Activated CD4-positive, alpha-beta T cell treated with anti-CD3 and anti-CD28 coated beads for 48 hours (primary cell): Measurements from ENCODE around the gene DMRTB1.

Source experiments
- DNase-seq: peaks from one replicate; pipeline ENCODE4 v3.0.0-alpha.2; 2020

The DMRTB1 gene

DNA sequence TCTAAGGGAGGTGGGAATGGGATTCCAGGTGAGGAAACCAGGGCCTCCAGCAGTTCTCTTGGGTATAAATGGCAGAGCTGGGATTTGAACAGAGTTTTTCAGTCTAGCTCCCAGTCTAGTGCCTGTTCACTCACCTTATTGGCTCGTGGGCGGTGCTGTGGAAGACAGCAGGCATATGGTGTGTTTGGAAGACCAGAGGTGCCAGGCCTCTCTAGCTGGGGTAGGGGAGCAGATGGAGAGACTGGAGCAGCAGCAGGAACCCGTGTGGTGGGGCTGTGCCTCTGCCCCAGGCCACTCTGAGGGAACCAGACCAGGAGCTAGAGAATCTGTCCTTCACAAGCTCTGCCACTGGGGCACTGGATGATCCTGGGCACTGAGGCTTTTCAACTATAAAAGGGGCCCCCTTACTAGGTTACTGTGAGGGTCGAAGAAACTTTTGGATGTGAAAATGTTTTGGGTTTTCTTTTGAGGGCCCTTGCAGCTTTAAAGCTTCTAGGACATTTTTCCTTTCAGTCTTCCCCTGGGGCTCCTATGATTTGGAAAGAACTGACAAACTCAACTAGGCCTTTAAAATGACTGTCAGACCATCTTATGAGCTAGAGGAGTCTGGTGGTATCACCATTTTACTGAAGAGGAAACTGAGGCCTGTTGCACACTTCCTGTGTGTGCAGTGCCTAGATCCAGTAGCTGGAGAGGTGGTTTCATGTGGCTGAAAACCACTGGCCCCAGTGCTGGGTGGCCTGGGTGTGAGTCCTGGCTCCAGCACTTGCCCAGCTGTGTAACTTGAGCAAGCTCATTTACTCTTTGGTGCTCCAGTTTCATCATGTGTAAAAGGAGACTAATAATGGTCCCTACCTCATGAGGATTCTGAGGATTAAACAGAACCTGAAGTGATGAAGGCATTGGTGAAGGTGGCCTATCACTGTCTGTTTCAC is 6.1 kb downstream of the DMRTB1 start:
- no peak for DNase-seq

DNA sequence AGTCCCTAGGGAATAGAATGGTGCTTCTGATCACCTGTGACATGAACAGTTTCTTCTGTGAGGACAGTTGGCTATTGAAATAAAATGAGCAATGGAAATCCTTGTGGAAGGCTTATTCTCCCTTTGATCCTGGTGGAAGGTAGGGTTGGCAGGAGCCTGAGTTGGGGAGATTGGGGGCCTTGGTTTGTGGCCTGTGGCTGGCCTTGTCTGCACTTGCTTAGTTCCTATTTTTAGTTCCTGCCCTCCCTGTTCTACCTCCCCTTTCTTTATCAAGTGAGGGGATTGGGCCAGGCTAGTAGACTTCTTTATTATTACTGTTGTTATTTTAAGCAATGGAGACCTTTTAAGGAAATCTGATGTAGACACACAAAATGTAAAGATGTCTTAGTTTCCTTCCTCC is 8.2 kb downstream of the DMRTB1 start:
- DNase-seq, result no peak

DNA sequence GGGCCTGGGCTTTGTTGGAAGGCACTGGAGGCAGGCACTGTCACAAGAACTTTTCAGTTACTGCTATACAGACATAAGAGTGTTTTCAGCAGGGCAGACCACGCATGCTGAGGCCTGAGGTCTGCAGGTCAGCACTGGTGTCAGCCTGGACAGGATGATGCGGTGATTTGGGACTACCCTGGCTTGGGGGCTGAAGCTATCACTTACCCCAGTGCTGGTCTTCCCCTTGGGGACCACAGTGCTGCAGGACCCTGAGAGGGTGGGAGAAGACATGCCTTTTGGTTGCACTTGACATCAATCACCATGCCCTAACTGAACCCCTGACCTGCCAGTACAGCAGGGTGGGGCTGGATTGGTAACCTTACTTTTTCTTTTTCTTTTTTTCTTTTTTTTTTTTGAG is 9.2 kb downstream of the DMRTB1 start:
- DNase-seq, result no peak

DNA sequence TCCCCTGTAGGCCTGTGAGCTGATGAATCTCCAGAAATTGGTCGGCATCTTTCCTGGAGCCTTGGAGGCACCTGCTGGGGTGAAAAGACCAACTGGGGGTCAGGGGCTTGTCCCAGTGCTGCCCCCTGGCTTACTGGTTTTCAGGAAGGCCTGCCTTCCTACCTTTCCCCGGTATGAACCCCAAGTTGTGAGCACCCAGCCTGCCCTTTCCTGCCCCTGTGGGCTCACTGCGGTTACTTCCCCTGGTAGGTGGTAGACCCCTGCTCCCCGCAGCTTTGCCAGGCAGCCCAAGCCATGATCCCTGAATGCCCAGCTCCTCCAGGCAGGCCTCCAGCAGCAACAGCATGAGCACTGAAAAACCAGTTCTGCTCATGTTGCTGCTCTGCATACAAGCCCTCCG is 10.2 kb downstream of the DMRTB1 start:
- no peak for DNase-seq

DNA sequence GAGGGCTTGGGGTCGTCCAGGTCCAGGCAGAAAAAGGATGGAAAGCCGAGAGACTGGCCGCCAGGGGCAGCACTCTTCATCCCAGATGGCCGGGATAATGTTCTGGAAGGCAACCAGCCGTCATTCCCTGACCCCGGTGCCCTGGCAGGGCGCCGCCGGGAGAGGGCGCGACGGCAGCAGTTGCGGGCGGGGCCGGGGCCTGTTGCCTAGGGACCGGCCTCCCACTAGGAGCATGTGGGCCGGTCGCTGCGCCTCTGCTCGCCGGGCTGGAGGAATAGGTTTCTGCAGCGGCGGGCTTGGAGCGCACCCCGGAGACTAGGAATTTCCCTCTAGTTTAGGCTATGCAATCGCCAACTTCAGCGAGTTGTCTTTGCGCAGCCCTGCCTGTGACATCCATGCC is 11.0 kb downstream of the DMRTB1 start:
- no peak for DNase-seq

DNA sequence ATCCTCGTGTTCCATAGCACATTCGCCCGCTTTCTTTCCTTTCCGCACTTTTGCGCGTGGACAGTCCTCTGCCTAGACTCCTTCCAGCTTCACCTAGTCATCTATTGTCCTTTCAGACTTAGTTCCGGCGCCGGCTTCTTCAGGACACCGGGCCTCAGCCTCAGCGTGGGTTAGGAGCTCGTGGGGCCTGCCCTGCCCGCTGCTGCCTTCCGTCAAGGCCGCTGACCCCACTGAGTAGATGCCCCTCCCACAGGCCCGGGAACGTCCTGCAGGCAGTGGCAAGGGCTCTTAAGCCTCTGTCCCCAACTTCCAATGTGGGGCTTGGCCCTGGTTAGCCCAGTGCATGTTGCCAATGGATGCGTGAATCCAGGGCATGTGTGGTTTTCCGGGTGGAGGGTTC is 11.4 kb downstream of the DMRTB1 start:
- no peak for DNase-seq

DNA sequence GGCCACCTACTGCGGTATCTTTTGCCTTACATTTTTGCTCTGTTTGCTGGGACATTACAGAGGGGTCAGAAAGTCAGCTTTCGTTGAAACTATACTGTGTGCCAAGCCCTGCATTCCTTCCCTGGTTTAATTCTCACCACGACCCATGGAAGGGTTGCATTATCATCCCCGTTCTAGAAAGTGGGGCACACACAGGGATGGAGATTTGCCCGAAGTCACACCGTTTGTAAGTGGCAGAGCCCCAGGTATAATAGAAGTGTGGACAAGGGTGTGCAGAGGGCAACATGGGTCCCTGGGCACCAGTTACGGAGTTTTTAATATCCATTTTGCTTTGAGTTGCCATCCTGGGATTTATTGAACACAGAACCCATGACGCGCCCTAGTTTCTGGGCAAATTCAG is 11.8 kb downstream of the DMRTB1 start:
- DNase-seq, result no peak

DNA sequence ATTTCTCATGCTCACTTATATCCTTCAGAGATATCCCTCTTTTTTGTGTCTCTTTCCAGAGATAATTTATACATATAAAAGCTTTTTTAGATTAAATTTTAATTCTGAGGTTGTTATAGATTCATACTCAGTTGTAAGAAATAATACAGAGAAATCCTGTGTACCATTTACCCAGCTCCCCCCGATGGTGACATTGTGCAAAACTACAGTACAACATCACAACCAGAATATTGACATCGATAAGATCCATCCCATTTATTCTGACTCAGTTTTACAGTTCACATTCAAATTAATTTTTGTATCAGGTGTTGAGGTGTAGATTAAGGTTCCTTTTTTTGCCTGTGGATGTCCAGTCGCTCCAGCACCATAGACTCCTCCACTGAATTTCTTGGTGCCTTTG is 14.3 kb downstream of the DMRTB1 start:
- DNase-seq, result no peak

DNA sequence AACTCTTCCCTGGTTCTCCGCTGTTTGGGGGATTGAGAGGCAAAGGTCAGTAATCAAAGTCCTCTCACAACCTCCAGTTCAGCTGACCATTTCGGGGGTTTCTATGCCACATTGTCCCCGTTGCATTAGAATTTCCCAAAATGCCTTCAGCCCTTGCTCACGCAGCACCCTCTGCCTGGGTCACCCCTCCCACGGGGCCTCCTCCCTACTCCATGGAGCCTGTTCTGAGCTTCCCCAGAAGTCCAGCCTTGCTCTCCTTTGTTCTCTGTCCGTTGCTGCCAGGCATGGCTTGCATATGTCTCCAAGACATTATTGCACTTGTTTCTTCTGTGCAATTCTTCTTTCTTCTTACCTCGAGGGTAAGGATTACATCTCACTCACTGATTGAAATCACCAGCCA is 16.5 kb downstream of the DMRTB1 start:
- no peak for DNase-seq

DNA sequence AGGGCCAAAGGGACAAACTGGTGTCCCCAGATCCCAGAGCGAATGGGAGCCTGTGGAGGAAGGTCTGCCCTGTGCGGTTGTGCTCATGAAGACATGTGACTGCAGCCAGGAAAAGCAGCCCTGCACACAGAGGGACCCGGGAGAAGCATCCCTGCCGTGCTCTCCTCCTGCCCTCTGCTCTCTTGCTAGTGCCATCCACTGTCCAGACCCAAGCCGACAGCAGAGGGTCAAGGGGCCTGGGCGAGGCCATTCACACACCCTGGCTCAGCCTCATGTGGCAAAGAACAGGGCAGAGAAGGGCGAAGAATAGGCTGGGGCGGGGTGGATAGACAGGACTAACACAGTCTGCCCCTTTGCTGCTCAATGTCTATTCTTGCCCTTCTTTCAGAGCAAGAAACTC is 17.4 kb downstream of the DMRTB1 start:
- DNase-seq, result no peak

DNA sequence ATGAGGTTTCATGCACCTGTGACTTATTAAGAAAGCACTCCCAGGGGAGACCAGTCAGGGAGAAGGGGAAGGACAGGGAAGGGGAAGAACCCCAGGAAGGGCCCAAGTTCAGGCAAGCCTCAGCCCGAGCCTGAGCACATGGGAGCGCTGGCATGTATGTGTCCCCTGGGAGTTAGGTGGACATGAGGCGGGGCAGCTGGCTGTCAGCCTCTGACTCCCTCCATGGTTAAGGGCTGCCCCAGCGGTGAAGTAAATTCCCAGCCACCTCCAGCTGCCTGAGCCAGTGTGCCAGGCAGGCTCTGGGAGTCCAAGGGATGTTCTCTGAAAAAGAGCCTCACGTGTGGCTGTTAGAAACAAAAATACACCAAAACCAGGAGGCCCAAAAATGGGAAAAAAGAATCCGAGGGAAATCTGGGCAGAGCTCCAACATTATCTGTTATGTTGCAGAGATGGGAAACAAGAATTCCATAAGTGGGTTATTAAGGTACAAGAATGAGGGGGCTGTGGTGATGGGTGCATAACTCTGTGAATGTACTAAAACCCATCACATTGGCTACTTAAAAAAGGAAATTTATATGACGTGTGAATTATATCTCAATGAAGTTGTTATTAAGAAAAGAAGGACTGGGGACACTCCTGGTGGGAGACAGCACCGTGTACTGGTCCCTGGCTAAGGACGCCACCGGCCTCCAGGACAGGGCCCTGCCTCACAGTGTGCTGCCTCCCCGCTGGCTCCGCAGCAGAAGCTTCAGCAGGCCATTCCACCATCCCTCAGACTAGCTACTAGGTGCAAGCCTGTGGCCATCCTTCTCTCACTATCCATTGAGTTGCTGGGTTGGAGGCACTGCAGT is 18.7 kb downstream of the DMRTB1 start:
- no peak for DNase-seq

DNA sequence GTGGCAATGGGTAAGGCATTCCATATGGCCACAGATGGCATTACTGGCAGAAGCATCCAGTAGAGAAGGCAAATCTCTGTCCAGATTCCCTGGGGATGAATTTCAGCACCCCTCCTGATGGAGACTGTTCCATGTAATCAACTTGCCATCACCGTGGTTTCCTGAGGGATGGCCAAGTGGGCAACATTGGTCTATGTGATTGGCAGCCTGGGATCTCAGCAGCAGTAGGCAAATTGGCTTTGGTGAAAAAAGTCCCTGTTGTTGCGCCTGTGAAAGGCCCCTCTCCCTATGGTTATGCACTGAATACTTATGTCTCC is 19.3 kb downstream of the DMRTB1 start:
- DNase-seq, result no peak

DNA sequence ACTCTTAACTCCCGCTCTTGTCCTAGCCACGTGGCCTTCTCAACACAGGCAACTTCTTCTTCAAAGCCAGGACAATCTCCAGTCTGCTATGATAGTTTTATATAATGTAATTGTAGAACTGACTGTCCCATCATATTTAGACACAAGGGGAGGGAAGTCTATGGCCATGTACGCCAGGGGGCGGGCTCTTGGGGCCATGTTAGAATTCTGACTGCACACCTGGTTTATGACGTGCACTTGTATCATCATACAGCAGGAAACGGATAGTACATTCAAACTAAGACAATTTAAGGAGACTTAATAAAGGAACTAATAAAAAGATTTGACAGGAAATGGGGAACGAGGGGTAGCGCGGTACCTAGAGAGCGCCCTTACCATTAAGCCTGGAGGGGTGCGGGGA is 21.5 kb downstream of the DMRTB1 start:
- no peak for DNase-seq

DNA sequence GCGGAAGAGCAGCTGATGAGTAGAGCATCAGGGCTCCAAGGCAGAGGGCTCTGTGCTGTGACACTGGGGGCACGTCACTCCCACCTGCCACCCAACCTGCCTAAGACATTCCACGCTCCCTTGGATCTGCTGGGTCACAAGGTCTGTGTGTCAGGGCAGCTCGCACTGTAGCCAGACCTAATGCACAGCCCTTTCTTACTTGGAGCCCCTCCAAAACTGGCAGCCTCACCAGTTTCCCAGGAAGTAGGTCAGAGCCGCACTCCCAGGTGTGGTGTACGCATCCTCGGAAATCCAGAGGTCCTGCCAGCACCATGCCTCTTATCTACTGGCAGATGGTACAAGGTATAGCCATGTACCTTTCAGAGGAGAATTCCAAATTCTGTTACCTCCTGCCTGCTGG is 22.3 kb downstream of the DMRTB1 start:
- no peak for DNase-seq

DNA sequence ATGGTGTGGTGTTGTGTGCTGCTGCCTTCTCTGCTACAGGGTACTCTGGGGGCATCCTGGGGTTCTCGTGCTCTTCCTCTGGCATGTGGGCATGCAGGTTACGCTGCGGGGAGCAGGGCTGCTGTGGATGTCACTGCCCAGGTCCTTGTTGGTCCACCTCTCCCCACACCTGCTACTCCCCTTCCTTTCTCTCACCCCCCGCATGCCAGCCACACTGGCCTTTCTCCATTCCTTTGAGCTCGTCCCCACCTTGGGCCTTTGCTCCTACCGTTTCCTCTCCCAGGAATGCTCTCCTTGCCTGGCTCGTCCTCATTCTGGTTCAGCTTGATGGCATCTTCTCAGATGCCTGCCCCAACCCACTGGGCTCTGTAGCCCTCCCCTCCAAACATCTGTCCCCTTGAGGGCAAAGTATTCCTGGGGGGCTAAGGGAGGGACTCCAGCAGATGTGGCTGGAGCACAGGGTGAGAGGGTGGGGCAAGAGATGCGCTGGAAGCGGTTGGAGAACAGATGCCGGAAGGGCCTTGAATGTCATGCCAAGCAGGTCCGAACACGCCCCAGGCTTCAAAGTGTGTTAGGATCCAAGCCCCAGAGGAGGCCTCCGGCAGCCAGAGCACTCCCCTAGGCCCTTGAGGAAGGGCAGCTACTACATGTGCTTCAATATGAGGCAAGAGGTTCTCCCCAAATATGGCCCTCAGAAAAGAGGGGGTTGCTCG is 23.4 kb downstream of the DMRTB1 start:
- DNase-seq, result no peak

DNA sequence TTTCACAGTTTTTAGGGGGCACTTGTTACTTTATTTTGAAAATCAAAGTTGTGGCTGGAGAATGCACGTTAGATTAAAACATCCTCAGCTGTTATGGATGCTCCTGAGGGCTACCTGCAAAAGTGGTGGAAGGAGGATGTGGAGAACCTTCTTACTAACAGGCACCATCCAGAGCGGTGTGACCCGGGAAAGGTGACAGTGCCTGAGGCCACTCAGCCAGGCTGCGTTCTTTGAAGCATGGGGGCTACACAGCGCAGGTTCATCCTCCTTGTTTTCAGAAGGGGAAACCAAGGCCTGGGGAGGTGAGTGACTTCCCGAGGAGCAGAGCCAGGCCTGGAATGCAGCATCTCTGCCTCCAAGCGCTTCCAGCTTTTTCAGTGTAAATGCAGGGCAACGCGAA is 24.0 kb downstream of the DMRTB1 start:
- no peak for DNase-seq

DNA sequence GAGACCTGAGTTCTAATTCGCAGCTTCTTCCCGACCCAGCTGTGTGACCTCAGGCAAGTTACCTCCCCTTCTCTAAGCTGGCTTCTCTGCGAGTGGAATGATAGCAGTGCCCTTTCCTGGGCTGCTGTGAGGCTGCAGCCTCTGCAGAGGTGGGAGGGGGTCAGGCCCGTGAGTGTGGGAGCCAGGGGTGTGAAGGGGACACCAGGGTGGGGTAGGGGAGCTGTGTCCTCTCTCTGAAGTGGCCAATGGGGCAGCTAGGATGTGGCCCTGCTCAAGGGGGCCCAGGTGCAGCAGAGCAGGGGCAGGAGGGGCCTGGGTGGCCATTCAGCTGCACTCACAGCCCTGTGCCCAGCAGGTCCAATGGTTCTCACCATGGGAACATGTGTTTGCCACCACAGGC is 24.5 kb downstream of the DMRTB1 start:
- no peak for DNase-seq

DNA sequence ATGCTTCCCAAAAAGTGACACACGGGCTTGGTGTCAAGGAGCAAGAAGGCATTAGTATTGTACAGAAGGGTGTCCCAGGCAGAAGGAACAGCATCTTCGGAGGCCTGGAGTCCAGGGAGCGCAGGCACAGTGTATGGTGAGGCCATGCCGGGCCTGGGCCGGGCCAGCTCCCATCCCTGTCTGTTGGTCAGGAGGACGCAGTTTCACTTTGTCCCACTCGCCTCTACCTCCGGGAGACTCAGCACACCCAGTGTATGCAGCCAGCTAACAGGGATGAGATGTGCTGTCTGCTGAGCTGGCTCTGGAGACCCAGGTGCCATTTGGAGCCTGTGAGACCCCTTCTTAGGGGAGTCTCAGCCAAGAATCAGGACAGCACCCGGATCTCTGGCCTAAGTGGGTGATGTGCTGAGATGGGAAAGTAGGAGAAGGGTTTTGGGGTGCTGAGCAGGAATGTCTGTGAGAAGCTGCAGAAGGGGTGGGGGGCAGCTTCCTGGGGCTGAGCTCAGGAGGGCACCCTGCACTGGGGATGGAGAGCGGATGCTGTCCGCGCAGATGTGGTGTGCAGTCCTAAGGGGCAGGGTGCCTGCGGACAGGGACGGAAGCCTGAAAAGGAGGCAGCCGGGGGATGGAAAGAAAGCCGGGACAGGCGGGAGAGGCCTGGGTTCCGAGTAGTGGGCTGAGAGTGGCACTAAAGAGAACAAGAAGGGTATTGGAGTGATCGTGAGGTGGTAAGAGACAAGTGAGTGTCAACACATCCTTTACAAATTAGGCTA is 25.7 kb downstream of the DMRTB1 start:
- no peak for DNase-seq

DNA sequence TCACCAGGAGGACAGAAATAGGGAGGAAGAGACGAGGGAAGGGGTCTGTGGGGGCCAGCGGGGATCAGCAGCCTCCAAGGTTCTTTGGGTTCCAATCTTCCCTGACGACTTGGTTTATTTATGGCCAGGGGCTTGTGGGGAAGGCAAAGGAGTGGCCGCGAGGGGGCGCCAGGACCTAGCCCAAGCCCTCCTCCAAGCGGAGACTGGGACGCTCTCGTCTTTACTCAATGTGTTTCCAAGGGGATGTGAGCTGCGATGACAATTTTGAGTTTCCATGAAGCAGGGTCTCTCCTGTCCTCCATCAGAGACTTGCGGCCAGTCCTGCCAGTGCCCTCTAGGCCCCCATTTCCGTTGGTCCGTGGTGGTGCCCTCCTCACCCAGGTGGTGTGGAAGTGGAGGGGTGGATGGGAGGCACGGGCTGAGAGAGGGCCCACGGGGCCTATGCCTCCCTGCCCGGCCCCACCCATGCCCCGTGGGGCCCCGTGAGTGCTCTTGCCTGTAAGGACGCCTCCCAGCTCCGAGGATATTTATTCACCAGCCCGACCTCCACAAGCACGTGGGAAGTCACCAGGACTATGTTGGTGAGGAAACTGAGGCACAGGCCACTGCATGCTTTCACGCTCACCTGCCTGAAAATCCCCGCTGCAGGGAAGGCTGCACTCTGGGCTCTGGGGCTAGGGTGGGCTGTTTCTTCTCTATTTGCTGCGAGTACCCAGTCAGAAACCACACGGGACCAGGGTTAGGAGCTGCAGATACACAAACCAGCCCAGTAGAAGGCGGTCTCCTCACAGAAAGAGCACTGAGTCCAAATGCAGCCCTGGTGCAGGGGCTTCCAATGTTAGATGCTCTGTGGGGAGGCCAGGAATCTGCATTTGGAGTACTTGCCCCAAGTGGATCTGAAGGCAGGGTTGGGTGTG is 26.5 kb downstream of the DMRTB1 start:
- DNase-seq, result peak; percentile 84

DNA sequence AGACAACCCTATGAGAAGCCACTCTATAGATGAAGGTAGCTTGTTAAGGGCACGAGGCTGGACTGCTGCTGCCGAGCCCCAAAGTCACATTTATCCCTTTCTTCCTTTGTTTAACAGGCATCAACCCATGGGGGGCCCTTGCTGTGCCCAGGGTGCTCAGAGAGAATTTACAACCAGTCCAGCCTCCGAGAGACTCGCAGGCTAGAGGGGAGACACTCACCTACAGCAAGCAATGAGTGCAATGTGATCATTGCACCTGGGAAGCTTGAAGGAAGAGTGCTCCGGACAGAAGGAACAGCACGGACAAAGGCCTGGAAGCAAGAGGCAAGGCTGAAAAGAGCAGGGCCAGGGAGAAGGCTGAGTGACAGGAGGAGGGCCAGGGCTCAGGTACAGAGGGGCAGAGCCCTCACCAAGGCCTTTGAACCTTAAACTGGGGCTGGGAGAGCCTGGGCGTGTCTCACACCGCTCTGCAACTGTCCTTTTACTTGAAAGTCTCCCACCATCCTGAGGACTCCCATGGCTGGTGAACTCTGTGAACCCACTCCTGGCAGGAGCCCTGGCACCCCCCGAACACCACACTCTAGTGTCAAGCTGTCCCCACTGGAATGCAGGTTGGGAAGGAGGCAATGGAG is 27.3 kb downstream of the DMRTB1 start:
- no peak for DNase-seq

DNA sequence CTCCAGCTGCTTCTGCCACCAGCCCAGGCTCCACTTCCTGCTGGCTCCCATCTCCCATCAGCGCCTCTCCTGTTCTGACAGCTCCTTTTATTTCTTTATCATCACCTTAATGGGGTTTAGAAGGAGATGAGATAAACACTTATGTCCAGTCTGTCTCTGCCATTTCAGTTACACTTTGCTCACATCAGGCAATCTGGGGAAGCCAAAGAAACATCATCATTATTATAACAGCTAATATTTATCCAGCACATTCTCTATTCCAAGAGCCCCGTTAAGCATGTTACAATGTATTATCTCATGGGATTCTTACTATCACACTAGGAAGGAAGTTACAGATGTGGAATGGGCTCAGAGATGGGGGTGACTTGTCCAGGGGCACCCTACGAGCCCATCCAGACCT is 31.2 kb downstream of the DMRTB1 start:
- DNase-seq, result no peak
